K562 (cell line): ENCODE results near the gene SKIC8. TPM values are rescaled to one million over a fixed set of nuclear protein-coding genes. Genes with fewer than 3 reads are reported as not detected.

ENCODE experiments used
- CBX3 ChIP-seq, 2 experiments: IDR thresholded peaks; 1 replicate in 1 of 2; 2 replicates in 1 of 2; pipeline ENCODE4 v1.6.1; 2012; ENCODE audit warnings: inconsistent platforms in 2 of 2, low read length in 2 of 2, borderline replicate concordance in 1 of 2, control low read depth in 1 of 2
- CREB3L1 ChIP-seq: fragments of 450-650 bp; IDR thresholded peaks from 2 replicates; pipeline ENCODE4 v1.6.1; 2014; ENCODE audit warnings: low read depth, mild to moderate bottlenecking, moderate library complexity, borderline replicate concordance
- KHSRP ChIP-seq: fragments of 450-650 bp; IDR thresholded peaks from 2 replicates; pipeline ENCODE4 v1.6.1; 2017
- SRSF9 ChIP-seq: fragments of 200-400 bp; formaldehyde crosslinking; IDR thresholded peaks from 2 replicates; pipeline ENCODE4 v1.6.1; 2017; ENCODE audit warnings: low read depth, low read length, borderline replicate concordance
- ZNF518B ChIP-seq: fragments of 250-450 bp; sonication (Bioruptor Pico); IDR thresholded peaks from 2 replicates; pipeline ENCODE4 v1.5.0; 2021; ENCODE audit warnings: mild to moderate bottlenecking, moderate library complexity
- ZNF695 ChIP-seq: fragments of 450-650 bp; formaldehyde crosslinking; IDR thresholded peaks from 2 replicates; pipeline ENCODE4 v1.4.0; 2020; ENCODE audit warnings: mild to moderate bottlenecking, moderate library complexity
- polyA plus RNA-seq, 8 experiments: library from polyadenylated mRNA; depleted of rRNA in 4 of 8; stranded (reverse) in 5 of 8; unstranded in 3 of 8; fragments of >200 nt; fragmentation: Nextera tagmentation in 2 of 8; fragmentation: Illumina TruSeq in 1 of 8; extraction: Ambion mirVana in 2 of 8; extraction: Trizol in 1 of 8; gene quantifications; 2 replicates each; pipeline versions ENCODE4 v1.2.1 to v1.2.3, GENCODE V29; 2011 to 2014; ENCODE audit warnings: inconsistent platforms in 1 of 8, missing spikeins in 1 of 8
- total RNA-seq, 7 experiments: library from RNA; depleted of rRNA in 6 of 7; stranded (reverse); fragments of >200 nt in 6 of 7; fragmentation: Illumina TruSeq in 2 of 7; extraction: Trizol in 2 of 7; gene quantifications; 2 replicates each; pipeline versions ENCODE4 v1.2.1 to v1.2.3, GENCODE V29; 2011 to 2021; ENCODE audit warnings: low replicate concordance in 1 of 7

The SKIC8 gene
- total and polyA plus RNA-seq, 9 of the 15 experiments (the other 6 are each of a cell fraction or from before 2014, with no cell fraction given), result 79.5 to 389 (median 146) TPM

GRCh38 chr15:78265137-78265460, 34.3 kb downstream of the SKIC8 start (continued):
- TF ChIP-seq ZNF518B (CRISPR knock-in tag) (no peak), SRSF9 (no peak), CREB3L1 (no peak), CBX3 (IDR thresholded peaks at IDR 0.05; ENCODE audit: borderline replicate concordance in 1 of 2, low read length in 2 of 2) (no peak), ZNF695 (CRISPR knock-in tag) (no peak), KHSRP (no peak)
